GM18526 (cell line): ENCODE measurements around the gene TMEM59L.

Experiments
- POLR2A ChIP-seq: IDR thresholded peaks from 3 replicates; pipeline ENCODE4 v1.6.1; 2011; ENCODE audit not compliant: insufficient read length; ENCODE audit errors: extremely low read depth

The TMEM59L gene

DNA sequence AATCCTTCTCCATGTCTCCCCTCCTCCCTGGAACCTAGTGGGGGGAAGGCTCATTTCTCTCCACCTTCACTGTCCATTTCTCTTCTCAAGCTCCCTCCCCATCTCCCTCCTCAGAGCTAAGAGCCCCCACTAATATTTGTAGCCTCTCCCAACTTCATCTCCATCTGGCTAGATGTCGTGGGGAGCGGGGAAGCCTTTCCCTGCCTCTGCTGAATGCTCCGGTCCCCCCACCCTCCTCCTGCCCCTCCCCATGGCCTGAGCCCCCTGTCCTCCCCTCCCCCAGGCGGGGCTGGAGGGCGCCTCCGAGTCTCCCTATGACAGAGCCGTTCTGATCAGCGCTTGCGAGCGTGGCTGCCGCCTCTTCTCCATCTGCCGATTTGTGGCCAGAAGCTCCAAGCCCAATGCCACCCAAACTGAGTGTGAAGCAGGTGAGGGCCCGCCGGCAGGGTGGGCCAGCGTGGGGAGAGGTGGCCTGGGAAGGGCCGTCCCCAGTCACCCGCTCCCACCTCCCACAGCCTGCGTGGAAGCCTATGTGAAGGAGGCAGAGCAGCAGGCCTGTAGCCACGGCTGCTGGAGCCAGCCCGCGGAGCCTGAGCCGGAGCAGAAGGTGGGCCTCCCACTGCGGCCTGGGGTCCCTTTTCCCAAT, 1.0 kb downstream of the TMEM59L start:
- TF ChIP-seq POLR2A: no peak

DNA sequence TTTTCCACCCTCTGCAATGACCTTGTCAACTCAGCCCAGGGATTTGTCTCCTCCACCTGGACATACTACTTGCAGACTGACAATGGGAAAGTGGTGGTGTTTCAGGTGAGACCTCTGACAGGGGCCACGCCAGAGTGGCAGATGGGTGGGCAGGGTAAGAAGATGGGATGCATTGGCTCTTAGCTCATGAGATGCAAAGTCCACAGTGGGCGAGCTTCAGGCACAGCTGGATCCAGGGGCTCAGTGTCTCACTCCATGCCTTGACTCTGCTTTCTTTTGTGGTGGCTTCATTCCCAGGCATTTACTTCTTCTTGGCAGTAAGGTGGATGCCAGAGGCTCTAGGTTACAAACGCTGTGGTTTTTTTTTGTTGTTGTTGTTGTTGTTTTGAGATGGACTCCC, 3.4 kb downstream of the TMEM59L start:
- no peak for TF ChIP-seq POLR2A

DNA sequence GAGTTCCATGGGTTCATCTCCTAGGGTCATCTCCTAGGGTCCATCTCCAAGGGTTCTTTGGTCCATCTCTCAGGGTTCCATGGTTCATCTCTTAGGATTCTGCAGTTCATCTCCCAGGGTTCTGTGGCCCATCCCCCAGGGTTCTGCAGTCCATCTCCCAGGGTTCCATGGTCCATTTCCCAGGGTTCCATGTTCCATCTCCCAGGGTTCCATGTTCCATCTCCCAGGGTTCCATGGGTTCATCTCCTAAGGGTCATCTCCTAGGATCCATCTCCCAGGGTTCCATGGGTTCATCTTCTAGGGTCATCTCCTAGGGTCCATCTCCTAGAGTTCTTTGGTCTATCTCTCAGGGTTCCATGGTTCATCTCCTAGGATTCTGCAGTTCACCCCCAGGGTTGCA, 4.9 kb downstream of the TMEM59L start:
- TF ChIP-seq POLR2A: no peak

DNA sequence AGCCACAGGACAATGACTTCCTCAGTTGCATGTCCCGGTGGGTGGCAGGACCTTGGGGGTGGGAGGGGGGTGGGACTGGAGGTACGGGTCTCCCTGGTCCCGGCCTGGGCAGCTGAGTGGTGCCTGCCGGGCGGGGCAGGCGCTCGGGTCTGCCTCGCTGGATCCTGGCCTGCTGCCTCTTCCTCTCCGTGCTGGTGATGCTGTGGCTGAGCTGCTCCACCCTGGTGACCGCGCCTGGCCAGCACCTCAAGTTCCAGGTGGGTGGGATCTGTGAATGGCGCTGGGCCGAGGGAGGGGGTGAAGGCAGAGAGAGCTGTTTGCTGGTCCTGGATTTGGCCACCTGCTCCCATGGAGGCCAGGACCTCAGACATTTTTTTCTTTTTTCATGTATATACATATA, 5.6 kb downstream of the TMEM59L start:
- no peak for TF ChIP-seq POLR2A

DNA sequence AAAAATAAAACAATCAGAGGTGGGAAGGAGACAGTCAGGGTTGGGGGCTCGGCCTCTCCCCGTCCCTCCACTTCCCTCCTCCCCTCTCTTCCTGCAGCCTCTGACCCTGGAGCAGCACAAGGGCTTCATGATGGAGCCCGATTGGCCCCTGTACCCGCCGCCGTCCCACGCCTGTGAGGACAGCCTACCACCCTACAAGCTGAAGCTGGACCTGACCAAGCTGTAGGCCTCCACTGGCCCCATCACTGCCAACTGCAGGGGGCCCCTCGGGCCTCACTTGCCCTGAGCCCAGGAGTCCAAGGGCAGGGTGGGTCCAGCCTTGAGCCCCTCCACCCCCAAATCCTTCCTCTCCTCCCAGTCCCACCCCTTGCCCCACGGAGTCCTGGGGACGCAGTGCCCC, 7.6 kb downstream of the TMEM59L start:
- no peak for TF ChIP-seq POLR2A

DNA sequence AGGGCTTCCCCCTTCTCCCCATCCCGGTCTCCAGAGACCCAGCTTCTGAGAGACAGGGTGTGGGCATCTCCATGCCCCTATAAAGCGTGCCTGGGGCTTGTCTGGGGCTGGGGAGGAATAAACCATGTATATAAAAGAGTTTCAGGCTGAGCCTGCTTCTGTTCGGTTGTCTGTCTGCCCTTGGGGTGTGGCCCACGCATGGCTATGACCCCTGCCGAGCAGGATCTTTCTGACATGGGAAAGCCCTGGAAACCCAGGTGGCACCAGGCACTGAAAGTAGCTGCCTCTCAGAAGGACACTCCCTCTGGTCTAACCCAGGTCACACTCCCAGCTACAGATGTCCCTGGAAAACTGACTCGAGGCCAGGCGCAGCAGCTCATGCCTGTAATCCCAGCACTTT, 8.2 kb downstream of the TMEM59L start:
- TF ChIP-seq POLR2A: no peak

DNA sequence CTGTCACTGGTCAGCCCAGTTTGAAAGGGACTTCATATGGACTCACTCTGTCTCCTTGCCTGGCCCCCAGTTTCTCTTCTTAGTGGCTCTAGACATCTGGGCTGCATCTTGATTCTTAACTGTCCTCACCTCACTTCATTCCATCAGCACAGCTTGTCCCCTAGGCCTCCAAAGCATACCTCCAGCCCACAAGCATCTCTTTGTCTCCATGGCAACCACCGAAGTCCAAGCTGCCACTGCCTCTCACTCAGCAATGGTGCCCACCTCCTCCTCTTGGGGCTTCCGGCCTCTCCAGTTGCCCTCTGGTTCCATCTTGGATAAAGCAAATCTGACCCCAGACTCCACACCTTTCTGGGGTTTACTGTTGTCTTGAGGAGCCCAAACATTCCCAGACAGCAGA, 14.2 kb downstream of the TMEM59L start:
- TF ChIP-seq POLR2A: no peak

DNA sequence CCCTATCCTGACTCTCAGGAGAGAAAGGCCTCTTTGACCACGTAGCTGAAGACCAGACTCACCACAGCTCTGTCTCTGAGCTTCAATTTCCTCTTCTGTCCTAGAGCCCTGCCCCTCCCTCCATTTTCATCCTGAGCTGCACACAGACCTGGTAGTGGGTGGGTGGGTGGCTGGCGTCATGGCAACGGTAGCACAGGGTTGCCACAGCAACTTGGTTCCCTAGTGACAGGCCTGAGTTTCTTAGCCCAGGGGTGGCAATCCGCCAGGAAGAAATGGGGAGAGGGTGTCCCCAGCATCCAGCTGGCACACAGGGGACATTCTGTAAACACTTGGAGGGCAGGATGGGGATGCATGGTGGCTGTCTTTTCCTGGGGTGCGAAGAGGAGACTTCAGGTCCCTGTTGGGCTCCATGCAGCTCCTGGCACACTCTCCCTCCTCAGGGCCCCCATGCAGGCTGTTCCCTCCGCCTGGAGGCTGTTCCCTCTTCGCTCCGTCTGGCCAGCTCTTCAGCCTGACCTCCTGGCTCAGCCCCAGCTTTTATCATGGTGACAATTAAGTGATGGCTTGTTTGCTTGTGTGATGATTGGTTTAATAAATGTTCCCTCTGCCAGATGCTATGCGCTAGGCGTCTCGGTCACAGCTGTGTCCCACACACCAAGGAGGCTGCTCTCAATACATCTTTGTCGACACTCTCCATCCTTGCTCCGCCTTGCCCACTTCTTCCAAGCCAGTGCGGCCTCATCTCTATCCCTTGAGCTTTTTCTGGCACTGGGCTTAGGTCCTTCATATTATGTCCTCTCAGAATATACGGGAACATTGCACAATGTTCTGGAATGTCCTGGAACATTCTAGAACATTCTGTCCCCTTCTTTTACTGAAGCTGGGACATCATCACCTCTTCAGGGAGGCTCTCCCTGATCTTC, 16.8 kb downstream of the TMEM59L start:
- no peak for TF ChIP-seq POLR2A

DNA sequence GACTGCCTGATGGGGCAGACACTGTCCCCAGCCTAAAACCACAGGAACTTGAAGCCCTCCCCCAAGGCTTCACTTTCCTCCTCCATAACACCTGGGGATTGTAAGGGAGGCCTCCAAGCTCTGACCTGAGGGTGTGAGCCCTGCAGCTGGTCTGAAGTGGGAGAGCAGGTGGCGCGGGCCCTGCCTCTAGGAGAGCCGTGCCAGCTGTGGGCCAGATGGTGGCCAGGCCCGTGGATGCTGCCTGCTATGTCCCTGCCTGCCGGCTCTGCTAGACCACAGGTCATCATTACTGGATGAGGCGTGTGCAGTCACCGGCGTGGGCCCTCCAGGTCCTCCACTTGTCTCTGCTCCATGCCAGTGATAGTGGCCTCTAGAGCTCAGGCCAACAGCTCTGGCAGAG, 20.7 kb downstream of the TMEM59L start:
- TF ChIP-seq POLR2A: no peak

DNA sequence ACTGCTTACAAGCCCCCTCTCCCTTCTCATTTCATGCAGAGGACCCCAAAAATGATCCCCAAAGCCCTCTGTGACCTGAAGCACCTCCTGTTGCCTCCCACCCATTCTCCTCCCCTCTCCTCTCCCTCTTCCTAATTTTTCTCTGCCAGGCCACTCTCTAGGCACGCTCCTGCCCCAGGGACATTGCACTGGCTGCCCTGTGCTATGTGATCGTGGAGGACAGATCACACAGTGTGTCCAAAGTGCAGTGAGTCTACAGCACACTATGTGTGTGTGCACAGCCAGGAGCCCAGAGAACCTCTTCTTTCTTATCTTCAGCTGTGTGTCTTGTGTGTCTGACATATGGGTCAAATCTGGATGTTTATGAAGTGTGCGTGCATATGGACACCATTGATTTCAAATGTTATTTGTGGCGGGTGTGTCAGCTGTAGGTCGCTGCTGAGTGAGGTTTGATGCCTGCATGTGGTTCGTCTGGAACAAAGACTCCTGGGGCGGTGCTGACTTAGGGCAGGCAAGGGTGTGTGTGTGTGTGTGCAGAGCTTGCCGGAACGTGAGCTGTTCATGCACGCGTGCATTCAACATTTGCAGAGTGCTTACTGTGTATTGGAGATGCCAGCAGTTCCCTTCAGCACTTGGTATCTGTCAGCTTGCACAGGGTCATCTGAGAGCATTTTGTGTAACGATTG, 22.1 kb downstream of the TMEM59L start:
- no peak for TF ChIP-seq POLR2A

DNA sequence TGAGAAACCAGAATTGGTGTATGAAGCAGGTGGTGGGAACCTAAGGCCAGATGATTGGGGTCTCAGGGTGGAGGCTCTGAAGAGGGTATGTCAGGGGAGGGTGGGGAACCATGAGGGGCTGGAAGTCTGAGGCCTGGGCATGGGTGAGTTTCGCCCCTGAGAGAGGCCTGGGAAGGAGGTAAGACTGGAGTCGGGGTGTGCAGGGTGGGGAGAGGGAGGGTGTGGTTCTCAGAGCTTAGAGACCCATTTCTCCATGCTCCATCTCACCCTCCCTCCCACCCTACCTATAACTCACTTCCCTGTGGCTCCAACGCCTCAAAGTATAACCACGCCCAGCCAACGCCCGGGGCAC, 23.1 kb downstream of the TMEM59L start:
- no peak for TF ChIP-seq POLR2A

DNA sequence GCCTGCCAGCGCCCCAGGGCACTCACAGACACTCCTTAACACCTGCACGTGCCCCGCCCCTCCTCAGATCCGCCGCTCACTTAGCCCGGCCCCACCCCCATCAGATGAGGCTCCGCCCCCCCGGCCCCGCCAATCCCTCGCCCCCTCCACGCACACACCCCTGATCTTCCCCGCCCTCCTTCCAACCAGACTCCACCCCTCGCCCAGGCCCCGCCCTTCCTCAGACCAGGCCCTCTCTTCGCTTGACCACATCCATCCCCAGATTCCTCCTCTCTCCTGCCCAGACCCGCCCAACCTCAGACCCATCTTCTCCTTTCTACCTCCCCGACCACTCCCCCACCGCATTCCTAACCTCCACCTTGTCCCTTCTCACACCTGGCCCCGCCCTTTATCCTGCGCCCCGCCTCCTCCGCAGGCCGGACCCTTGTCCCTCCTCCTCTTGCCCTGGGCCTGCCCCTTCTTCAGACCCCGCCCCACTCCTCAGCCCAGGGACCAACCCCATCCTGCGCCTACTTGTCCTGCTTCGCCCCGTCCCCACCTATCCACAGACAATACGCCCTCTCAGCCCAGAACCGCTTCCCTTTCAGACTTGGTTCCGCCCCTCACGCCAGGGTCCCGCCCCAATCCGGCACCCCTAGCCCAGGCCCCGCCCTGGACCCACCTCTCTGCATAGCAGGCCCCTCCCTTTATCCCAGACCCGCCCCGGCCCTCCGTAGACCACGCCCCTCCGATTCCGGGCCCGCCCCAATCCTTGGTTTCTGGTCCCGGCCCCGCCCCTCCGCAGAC, 23.7 kb downstream of the TMEM59L start:
- no peak for TF ChIP-seq POLR2A

DNA sequence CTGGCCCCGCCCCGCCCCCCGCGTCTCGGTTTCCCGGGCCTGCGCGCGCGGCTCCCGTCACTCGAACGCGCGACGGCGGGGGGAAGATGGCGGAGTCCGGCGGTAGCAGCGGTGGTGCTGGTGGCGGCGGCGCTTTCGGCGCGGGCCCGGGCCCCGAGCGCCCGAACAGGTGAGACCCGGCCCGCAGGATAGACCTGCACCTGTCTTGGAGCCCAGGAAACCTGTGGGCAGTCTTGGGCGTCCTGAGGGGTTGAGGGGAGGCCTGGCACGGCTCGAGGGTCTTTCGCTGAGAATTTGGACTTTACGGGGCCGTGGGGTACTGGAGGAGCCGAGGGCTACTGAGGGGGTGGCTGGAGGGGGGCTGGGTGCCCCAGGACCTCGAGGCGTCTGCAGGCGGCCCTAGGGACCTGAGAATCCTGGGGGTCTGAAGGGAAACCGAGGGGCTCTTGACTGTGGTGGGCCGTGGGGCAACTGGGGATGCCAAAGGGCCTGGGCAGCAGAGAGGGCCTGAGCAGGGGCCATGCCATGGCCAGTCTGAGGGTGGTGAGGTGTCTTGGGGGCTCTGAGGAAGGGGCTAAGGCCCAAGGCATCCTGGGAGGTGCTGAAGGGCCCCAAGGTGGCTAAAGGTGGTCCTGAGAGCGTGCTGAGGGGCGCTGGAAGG, 24.4 kb downstream of the TMEM59L start, which contains the start of gene KLHL26:
KLHL26 (plus strand) TSS at position 60 of the 661 bp plus-strand sequence; CDS start at position 87, 27 bp downstream.
- peak; percentile 73 for TF ChIP-seq POLR2A
